Activated B cell treated with CpG ODN at 0.5 μM for 24 hours (primary cell): ENCODE results near the gene RIPOR2. TPM values are rescaled to one million over a fixed set of nuclear protein-coding genes. Genes with fewer than 3 reads are reported as not detected.

Source experiments
- ATAC-seq: fragments of 200-7000 bp; cut with Tn5 transposase; one replicate; pipeline ENCODE4 v1.10.0; 2021; ENCODE audit warnings: low read depth, mild to moderate bottlenecking, moderate library complexity
- CTCF ChIA-PET: fragments of 350-600 bp; sonication (Branson Sonifier 250); formaldehyde crosslinking; loops from one replicate; lab custom pipeline; 2021; ENCODE audit warnings: antibody characterized with exemption; lab: Charles Lee
- POLR2A ChIA-PET: fragments of 350-600 bp; sonication (Branson Sonifier 250); formaldehyde crosslinking; loops from one replicate; lab custom pipeline; 2021; ENCODE audit warnings: antibody characterized with exemption; lab: Charles Lee
- DNase-seq: peaks from one replicate; pipeline ENCODE4 v3.0.0; 2022
- H3K27ac Mint-ChIP-seq: one replicate; pipeline ENCODE4 v1.8.0; 2020; ENCODE audit warnings: mixed read lengths
- H3K27me3 Mint-ChIP-seq: one replicate; pipeline ENCODE4 v1.8.0; 2021; ENCODE audit warnings: mixed read lengths
- H3K36me3 Mint-ChIP-seq: one replicate; pipeline ENCODE4 v1.8.0; 2021; ENCODE audit warnings: low read depth, mixed read lengths
- H3K4me1 Mint-ChIP-seq: one replicate; pipeline ENCODE4 v1.8.0; 2021; ENCODE audit warnings: mixed read lengths
- H3K4me3 Mint-ChIP-seq: one replicate; pipeline ENCODE4 v1.8.0; 2020; ENCODE audit warnings: mild to moderate bottlenecking, mixed read lengths
- H3K9me3 Mint-ChIP-seq: one replicate; pipeline ENCODE4 v1.8.0; 2020; ENCODE audit warnings: mixed read lengths
- CTCF ChIP-seq: fragments of 200-600 bp; IDR thresholded peaks from one replicate; pipeline ENCODE4 v1.8.0; 2022; ENCODE audit warnings: antibody characterized with exemption, mild to moderate bottlenecking
- intact Hi-C: fragments of 100-400 bp; cut with micrococcal nuclease; formaldehyde crosslinking; loops from one replicate; pipeline ENCODE4 v1.15.1; 2024
- total RNA-seq: library from RNA; stranded (reverse); gene quantifications from 2 replicates; pipeline ENCODE4 v1.2.3, GENCODE V29; 2022

Gene RIPOR2
- total RNA-seq, 1 donor from 2014 or later: 302 TPM

- ATAC-seq: no peak
- no peak overlapping the region for H3K4me3 Mint-ChIP-seq
- intact Hi-C loops: loop anchor here (5.0 kb wide), 1 partner anchor 34 kb away; the partner anchor contains the start of gene RIPOR2
- ChIA-PET POLR2A (interaction anchor here (1.6 kb wide), 1 partner anchor 35 kb away, joined by 5 read pairs; the partner anchor contains the start of gene RIPOR2), CTCF (interaction anchor here (1.4 kb wide), 1 partner anchor 16 kb away, joined by 3 read pairs; no protein-coding TSS in a partner anchor)
- no peak for DNase-seq
- H3K36me3 Mint-ChIP-seq: peaks cover 73% of the 10 kb centered on the region
- no peak overlapping the region for H3K27ac Mint-ChIP-seq
- TF ChIP-seq CTCF: no peak
- peaks cover 80% of the 10 kb centered on the region for H3K4me1 Mint-ChIP-seq
- H3K27me3 Mint-ChIP-seq: no peaks in the 10 kb centered on the region
- H3K9me3 Mint-ChIP-seq: no peaks in the 10 kb centered on the region
Measured at GRCh38 chr6:24971067-24971466, 35.3 kb upstream of the RIPOR2 start.

- Mint-ChIP-seq H3K4me1 (peaks cover 83% of the 10 kb centered on the region), H3K4me3 (no peak overlapping the region), H3K27ac (no peak overlapping the region), H3K27me3 (no peaks in the 10 kb centered on the region), H3K9me3 (no peaks in the 10 kb centered on the region), H3K36me3 (peaks cover 71% of the 10 kb centered on the region)
- no peak for TF ChIP-seq CTCF
- ATAC-seq: no peak
- POLR2A ChIA-PET: no interaction called here
- intact Hi-C loops: no loop called here
- CTCF ChIA-PET: interaction anchor here (0.9 kb wide), 1 partner anchor 114 kb away, joined by 4 read pairs; no protein-coding TSS in a partner anchor
- DNase-seq: no peak
Measured at GRCh38 chr6:24969343-24969860, 33.6 kb upstream of the RIPOR2 start.

GRCh38 chr6:24968783-24969182 lies 33.0 kb upstream of the RIPOR2 start:
- H3K36me3 Mint-ChIP-seq: peaks cover 71% of the 10 kb centered on the region
- H3K9me3 Mint-ChIP-seq: no peaks in the 10 kb centered on the region
- ChIA-PET POLR2A (interaction anchor here (0.6 kb wide), 1 partner anchor 14 kb away, joined by 3 read pairs; no protein-coding TSS in a partner anchor), CTCF (interaction anchor here (0.9 kb wide), 1 partner anchor 113 kb away, joined by 4 read pairs; no protein-coding TSS in a partner anchor)
- ATAC-seq (no peak), DNase-seq (no peak)
- no peak for TF ChIP-seq CTCF
- no peak overlapping the region for H3K4me3 Mint-ChIP-seq
- no peak overlapping the region for H3K27ac Mint-ChIP-seq
- peaks cover 83% of the 10 kb centered on the region for H3K4me1 Mint-ChIP-seq
- H3K27me3 Mint-ChIP-seq: no peaks in the 10 kb centered on the region
- intact Hi-C loops: loop anchor here (1.0 kb wide), 1 partner anchor 9 kb away; no protein-coding TSS in a partner anchor

GRCh38 chr6:24967211-24967610 lies 31.5 kb upstream of the RIPOR2 start:
- TF ChIP-seq CTCF: no peak
- H3K4me3 Mint-ChIP-seq: no peak overlapping the region
- peaks cover 67% of the 10 kb centered on the region for H3K36me3 Mint-ChIP-seq
- ChIA-PET CTCF (interaction anchor here (1.0 to 1.7 kb wide), 3 partner anchors 15 to 111 kb away, joined by 3 to 9 read pairs (median 3); no protein-coding TSS in a partner anchor), POLR2A (interaction anchor here (1.0 kb wide), 1 partner anchor 32 kb away, joined by 4 read pairs; no protein-coding TSS in a partner anchor)
- no peaks in the 10 kb centered on the region for H3K27me3 Mint-ChIP-seq
- H3K27ac Mint-ChIP-seq: no peak overlapping the region
- no peak for ATAC-seq
- intact Hi-C loops: no loop called here
- H3K9me3 Mint-ChIP-seq: no peaks in the 10 kb centered on the region
- peaks cover 85% of the 10 kb centered on the region for H3K4me1 Mint-ChIP-seq
- DNase-seq: no peak

GRCh38 chr6:24966381-24966780 lies 30.6 kb upstream of the RIPOR2 start:
- no peak for TF ChIP-seq CTCF
- Mint-ChIP-seq H3K4me3 (no peak overlapping the region), H3K36me3 (peaks cover 65% of the 10 kb centered on the region), H3K9me3 (no peaks in the 10 kb centered on the region), H3K27ac (no peak overlapping the region), H3K27me3 (no peaks in the 10 kb centered on the region), H3K4me1 (peaks cover 88% of the 10 kb centered on the region)
- no peak for DNase-seq
- ChIA-PET CTCF (interaction anchor here (1.0 to 1.7 kb wide), 2 partner anchors 25 to 110 kb away, joined by 3 to 9 read pairs; no protein-coding TSS in a partner anchor), POLR2A (interaction anchor here (0.7 to 1.0 kb wide), 2 partner anchors 26 to 33 kb away, joined by 3 to 4 read pairs; no protein-coding TSS in a partner anchor)
- intact Hi-C loops: no loop called here
- no peak for ATAC-seq
